ENCODE data around the gene KYNU. TPM values are rescaled to one million over a fixed set of nuclear protein-coding genes. Genes with fewer than 3 reads are reported as not detected.
"Not testable (repeated sequence)": the region's sequence is repeated elsewhere in the genome, so short reads cannot be mapped to it uniquely, and the experiment has no call there.

The KYNU gene
- total RNA-seq, 1 experiment from 2014 or later, result 55.7 TPM

GRCh38 chr2:142944721-142945120 is 67.3 kb downstream of the KYNU start:
- Histone ChIP-seq H3K27me3 (ENCODE audit: insufficient read depth, low read depth) (no peaks in the 10 kb centered on the region), H3K9me3 (ENCODE audit: insufficient read depth, low read depth) (peaks cover 25% of the 10 kb centered on the region), H3K79me2 (ENCODE audit: low read depth) (no peaks in the 10 kb centered on the region), H3K36me3 (ENCODE audit: low read depth) (no peaks in the 10 kb centered on the region), H3K9me2 (ENCODE audit: insufficient read depth) (no peaks in the 10 kb centered on the region), H3K27ac (peak overlapping the region; percentile 65), H4K20me1 (ENCODE audit: insufficient read depth) (no peaks in the 10 kb centered on the region), H3K4me3 (0 out of 2 replicates have a peak overlapping the region, but pooled peaks have one; percentile 9), H3K4me2 (peak overlapping the region; percentile 38), H2AFZ (no peak overlapping the region), H3F3A (ENCODE audit: insufficient read depth, low read depth) (peaks cover 26% of the 10 kb centered on the region), H3K4me1 (replicated peaks; ENCODE audit: insufficient read depth) (peaks cover 39% of the 10 kb centered on the region)
- TF ChIP-seq EZH2 (IDR thresholded peaks at IDR 0.05; ENCODE audit: low read depth) (no peak), CTCF (conservative IDR thresholded peaks at IDR 0.05) (no peak)
- BruUV-seq (replicated peaks), result no TSS peak
- intact Hi-C loops (cut with micrococcal nuclease; ENCODE audit: unreplicated experiment), result loop anchor here (1.0 kb wide), 1 partner anchor 40 kb away; no protein-coding TSS in a partner anchor
- DNase-seq, result peak in 1 of 2 experiments; percentile 83
- POLR2A ChIA-PET (ENCODE audit: unreplicated experiment), result interaction anchor here (0.5 to 0.8 kb wide), 4 partner anchors 29 to 69 kb away, joined by 3 to 29 read pairs (median 7); no protein-coding TSS in a partner anchor
- CTCF ChIA-PET, result no interaction called here

GRCh38 chr2:142946941-142947340 is 69.5 kb downstream of the KYNU start:
- H2AFZ ChIP-seq, result no peak overlapping the region
- no peaks in the 10 kb centered on the region for H3K36me3 ChIP-seq (ENCODE audit: low read depth)
- no peaks in the 10 kb centered on the region for H3K27me3 ChIP-seq (ENCODE audit: insufficient read depth, low read depth)
- no peak overlapping the region for H3K27ac ChIP-seq
- peaks cover 39% of the 10 kb centered on the region for H3K4me1 ChIP-seq (replicated peaks; ENCODE audit: insufficient read depth)
- peaks cover 26% of the 10 kb centered on the region for H3F3A ChIP-seq (ENCODE audit: insufficient read depth, low read depth)
- H3K4me2 ChIP-seq, result no peak overlapping the region
- TF ChIP-seq EZH2 (IDR thresholded peaks at IDR 0.05; ENCODE audit: low read depth) (no peak), CTCF (conservative IDR thresholded peaks at IDR 0.05) (no peak)
- intact Hi-C loops (cut with micrococcal nuclease; ENCODE audit: unreplicated experiment), result no loop called here
- H3K4me3 ChIP-seq, result no peak overlapping the region
- ChIA-PET CTCF (no interaction called here), POLR2A (ENCODE audit: unreplicated experiment) (no interaction called here)
- H3K79me2 ChIP-seq (ENCODE audit: low read depth), result no peaks in the 10 kb centered on the region
- no peaks in the 10 kb centered on the region for H4K20me1 ChIP-seq (ENCODE audit: insufficient read depth)
- BruUV-seq (replicated peaks), result no TSS peak
- peaks cover 36% of the 10 kb centered on the region for H3K9me3 ChIP-seq (ENCODE audit: insufficient read depth, low read depth)
- no peaks in the 10 kb centered on the region for H3K9me2 ChIP-seq (ENCODE audit: insufficient read depth)
- no peak for DNase-seq

- H3K27me3 ChIP-seq (ENCODE audit: insufficient read depth, low read depth); DNase-seq; H3K4me3 ChIP-seq; H3K79me2 ChIP-seq (ENCODE audit: low read depth); H3K4me2 ChIP-seq; H3K36me3 ChIP-seq (ENCODE audit: low read depth); intact Hi-C loops (cut with micrococcal nuclease; ENCODE audit: unreplicated experiment); H4K20me1 ChIP-seq (ENCODE audit: insufficient read depth); POLR2A ChIA-PET (ENCODE audit: unreplicated experiment); CTCF ChIA-PET; H2AFZ ChIP-seq; H3K9me2 ChIP-seq (ENCODE audit: insufficient read depth); H3K27ac ChIP-seq; BruUV-seq (replicated peaks): not testable (repeated sequence)
- Histone ChIP-seq H3K4me1 (replicated peaks; ENCODE audit: insufficient read depth) (peaks cover 26% of the 10 kb centered on the region), H3F3A (ENCODE audit: insufficient read depth, low read depth) (peaks cover 21% of the 10 kb centered on the region), H3K9me3 (ENCODE audit: insufficient read depth, low read depth) (peaks cover 36% of the 10 kb centered on the region)
Measured at GRCh38 chr2:142948723-142949122, 71.3 kb downstream of the KYNU start.

- intact Hi-C loops (cut with micrococcal nuclease; ENCODE audit: unreplicated experiment); H3K27me3 ChIP-seq (ENCODE audit: insufficient read depth, low read depth); H3K4me3 ChIP-seq; H3K36me3 ChIP-seq (ENCODE audit: low read depth); H3K27ac ChIP-seq; BruUV-seq (replicated peaks); H3F3A ChIP-seq (ENCODE audit: insufficient read depth, low read depth); H3K9me2 ChIP-seq (ENCODE audit: insufficient read depth); H4K20me1 ChIP-seq (ENCODE audit: insufficient read depth); H3K4me2 ChIP-seq; H3K79me2 ChIP-seq (ENCODE audit: low read depth); CTCF ChIA-PET; DNase-seq; POLR2A ChIA-PET (ENCODE audit: unreplicated experiment); H2AFZ ChIP-seq: not testable (repeated sequence)
- Histone ChIP-seq H3K4me1 (replicated peaks; ENCODE audit: insufficient read depth) (peaks cover 10% of the 10 kb centered on the region), H3K9me3 (ENCODE audit: insufficient read depth, low read depth) (peaks cover 36% of the 10 kb centered on the region)
Measured at GRCh38 chr2:142950323-142950722, 72.9 kb downstream of the KYNU start.

All from PC-9 (cell line).